SK-N-SH (cell line): ENCODE data around the gene SSTR1. TPM values are rescaled to one million over a fixed set of nuclear protein-coding genes. Genes with fewer than 3 reads are reported as not detected.

ENCODE experiments used
- CTCF ChIA-PET: fragments of 300-600, 350-600 bp; formaldehyde crosslinking; extraction: SDS; loops from one replicate; lab custom pipeline; 2021; lab: Yijun Ruan, JAX
- POLR2A ChIA-PET: fragments of 350-600 bp; sonication (Branson Sonifier 250); formaldehyde crosslinking; extraction: SDS; loops from one replicate; lab custom pipeline; 2020; ENCODE audit warnings: antibody characterized with exemption, inconsistent platforms; lab: Yijun Ruan, JAX
- DNase-seq: peaks from one replicate; pipeline ENCODE4 v3.0.0; 2012
- H2AFZ ChIP-seq: fragments of 200-600 bp; sonication (generic); 2 replicates; pipeline ENCODE4 v1.8.1; 2016; ENCODE audit warnings: antibody characterized with exemption, mild to moderate bottlenecking, low read depth
- H3F3A ChIP-seq: fragments of 200-600 bp; sonication (generic); replicated peaks from 2 replicates; pipeline ENCODE3; 2016; ENCODE audit warnings: antibody characterized with exemption, mild to moderate bottlenecking; ENCODE audit not compliant: insufficient read depth
- H3K27ac ChIP-seq, 2 experiments: fragments of 200-500 bp in 1 of 2; fragments of 200-600 bp in 1 of 2; sonication (Bioruptor generic) in 1 of 2; sonication (generic), shearing (Covaris generic) in 1 of 2; 2 replicates each; pipeline versions ENCODE4 v1.5.1 to v1.6.1; 2014 to 2016; ENCODE audit warnings: low read depth in 2 of 2, inconsistent platforms in 1 of 2, low read length in 1 of 2, mild to moderate bottlenecking in 1 of 2, mixed read lengths in 1 of 2
- H3K27me3 ChIP-seq: fragments of 200-600 bp; sonication (generic), shearing (Covaris generic); 2 replicates; pipeline ENCODE4 v1.6.1; 2016; ENCODE audit warnings: mixed run types; ENCODE audit not compliant: insufficient read depth
- H3K36me3 ChIP-seq, 2 experiments: fragments of 200-500 bp in 1 of 2; fragments of 200-600 bp in 1 of 2; sonication (Bioruptor generic) in 1 of 2; sonication (generic) in 1 of 2; replicated peaks in 1 of 2; 2 replicates each; pipeline versions ENCODE3 to v1.5.1; 2014 to 2016; ENCODE audit warnings: low read length in 1 of 2, mild to moderate bottlenecking in 1 of 2; ENCODE audit not compliant: insufficient read depth in 2 of 2, control insufficient read depth in 1 of 2
- H3K4me1 ChIP-seq, 2 experiments: fragments of 200-500 bp in 1 of 2; fragments of 200-600 bp in 1 of 2; sonication (Bioruptor generic) in 1 of 2; sonication (generic), shearing (Covaris generic) in 1 of 2; 2 replicates each; pipeline versions ENCODE4 v1.5.1 to v1.6.1; 2014 to 2016; ENCODE audit warnings: low read depth in 1 of 2, low read length in 1 of 2, mixed run types in 1 of 2; ENCODE audit not compliant: insufficient read depth in 2 of 2, control insufficient read depth in 1 of 2
- H3K4me2 ChIP-seq: fragments of 200-600 bp; sonication (generic), shearing (Covaris generic); 2 replicates; pipeline ENCODE4 v1.6.1; 2017; ENCODE audit warnings: mixed run types
- H3K4me3 ChIP-seq, 2 experiments: fragments of 200-500 bp in 1 of 2; fragments of 200-600 bp in 1 of 2; sonication (Bioruptor generic) in 1 of 2; sonication (generic), shearing (Covaris generic) in 1 of 2; 2 replicates each; pipeline versions ENCODE4 v1.5.1 to v1.8.1; 2014 to 2016; ENCODE audit warnings: low read depth in 2 of 2, inconsistent platforms in 1 of 2, low read length in 1 of 2, mild to moderate bottlenecking in 1 of 2, mixed read lengths in 1 of 2, moderate library complexity in 1 of 2
- H3K79me2 ChIP-seq: fragments of 200-600 bp; sonication (generic); 2 replicates; pipeline ENCODE4 v1.8.1; 2017; ENCODE audit warnings: mild to moderate bottlenecking; ENCODE audit not compliant: insufficient read depth
- H3K9ac ChIP-seq: fragments of 200-600 bp; sonication (generic); 2 replicates; pipeline ENCODE4 v1.6.1; 2017; ENCODE audit warnings: mixed run types
- H3K9me2 ChIP-seq: fragments of 200-600 bp; sonication (generic); 2 replicates; pipeline ENCODE4 v1.6.1; 2017; ENCODE audit warnings: mixed run types
- H3K9me3 ChIP-seq: fragments of 200-600 bp; sonication (generic); 2 replicates; pipeline ENCODE4 v1.6.1; 2017; ENCODE audit warnings: mixed run types, mild to moderate bottlenecking, moderate library complexity
- H4K20me1 ChIP-seq: fragments of 200-600 bp; sonication (generic); 2 replicates; pipeline ENCODE4 v1.6.1; 2017; ENCODE audit warnings: mild to moderate bottlenecking, mixed run types; ENCODE audit not compliant: insufficient read depth
- CHD2 ChIP-seq: fragments of 150-350 bp; IDR thresholded peaks from 2 replicates; pipeline ENCODE4 v1.6.1; 2018; ENCODE audit warnings: low read length; ENCODE audit not compliant: partially characterized antibody
- CTCF ChIP-seq: fragments of 200-600 bp; sonication (generic); IDR thresholded peaks from 2 replicates; pipeline ENCODE4 v1.6.1; 2017; ENCODE audit warnings: antibody characterized with exemption, mild to moderate bottlenecking, moderate library complexity
- EP300 ChIP-seq, 2 experiments: IDR thresholded peaks; 2 replicates each; pipeline versions ENCODE4 v1.4.0 to v1.6.1; 2012; ENCODE audit warnings: borderline replicate concordance in 1 of 2, low read depth in 1 of 2, low read length in 1 of 2
- EZH2phosphoT487 ChIP-seq: fragments of 200-600 bp; sonication (generic); IDR thresholded peaks from 2 replicates; pipeline ENCODE4 v1.6.1; 2017; ENCODE audit warnings: low read depth, mixed run types, mild to moderate bottlenecking, antibody characterized with exemption, moderate library complexity, borderline replicate concordance
- GABPA ChIP-seq: IDR thresholded peaks from 2 replicates; pipeline ENCODE4 v1.4.0; 2012; ENCODE audit warnings: low read depth, mild to moderate bottlenecking
- GATA2 ChIP-seq: sonication (generic); formaldehyde crosslinking; IDR thresholded peaks from 2 replicates; pipeline ENCODE4 v1.5.0; 2020; ENCODE audit warnings: mild to moderate bottlenecking, missing genetic modification reagents
- IRF3 ChIP-seq: fragments of 150-350 bp; IDR thresholded peaks from 2 replicates; pipeline ENCODE4 v1.6.1; 2016; ENCODE audit warnings: mild to moderate bottlenecking, low read depth, low read length
- MEF2A ChIP-seq: IDR thresholded peaks from 2 replicates; pipeline ENCODE4 v1.4.0; 2012; ENCODE audit warnings: low read depth, borderline replicate concordance
- NRF1 ChIP-seq: IDR thresholded peaks from 2 replicates; pipeline ENCODE4 v1.6.1; 2012; ENCODE audit warnings: low read depth, mild to moderate bottlenecking, low read length
- PBX3 ChIP-seq: IDR thresholded peaks from 2 replicates; pipeline ENCODE4; 2012
- RAD21 ChIP-seq: IDR thresholded peaks from 2 replicates; pipeline ENCODE4 v1.6.1; 2012; ENCODE audit warnings: mild to moderate bottlenecking, low read length
- RXRA ChIP-seq: IDR thresholded peaks from 2 replicates; pipeline ENCODE4 v1.4.0; 2012; ENCODE audit warnings: low read depth, mild to moderate bottlenecking, borderline replicate concordance
- SIN3A ChIP-seq: IDR thresholded peaks from 2 replicates; pipeline ENCODE4 v1.6.1; 2012; ENCODE audit warnings: low read depth, mild to moderate bottlenecking, low read length, moderate library complexity, borderline replicate concordance
- TEAD4 ChIP-seq: IDR thresholded peaks from 2 replicates; pipeline ENCODE4 v1.4.0; 2012; ENCODE audit warnings: mild to moderate bottlenecking, borderline replicate concordance; ENCODE audit not compliant: insufficient read depth
- YY1 ChIP-seq: IDR thresholded peaks from 2 replicates; pipeline ENCODE4 v1.4.0; 2012; ENCODE audit warnings: low read depth, mild to moderate bottlenecking
- WGBS: methylation state at CpG from one replicate; pipeline ENCODE4 v1.1.6; 2017; ENCODE audit warnings: low lambda C conversion rate; 5-methylcytosine and 5-hydroxymethylcytosine counted together
- polyA plus RNA-seq, 3 experiments: library from polyadenylated mRNA; depleted of rRNA; stranded (reverse); fragments of >200 nt; gene quantifications; 2 replicates each; pipeline ENCODE4 v1.2.3, GENCODE V29; 2012

Gene SSTR1
- polyA plus RNA-seq, 1 of the 3 experiments (the other 2 are of a cell fraction), result 0.08 TPM

- Histone ChIP-seq H3K27me3 (peaks cover 17% of the 10 kb centered on the region; the same call in 1 of the 2 replicates), H3K79me2 (no peaks in the 10 kb centered on the region), H3K27ac (no peak overlapping the region), H3K4me2 (no peak overlapping the region), H3F3A (peaks cover 2% of the 10 kb centered on the region), H3K4me1 (no peaks in the 10 kb centered on the region), H3K4me3 (no peak overlapping the region), H4K20me1 (no peaks in the 10 kb centered on the region), H2AFZ (no peak overlapping the region), H3K9me3 (no peaks in the 10 kb centered on the region), H3K9me2 (no peaks in the 10 kb centered on the region), H3K36me3 (no peaks in the 10 kb centered on the region), H3K9ac (no peak overlapping the region)
- no peak for DNase-seq
- POLR2A ChIA-PET, result no interaction called here
- TF ChIP-seq TEAD4, result no peak
- no peak for TF ChIP-seq NRF1
- no peak for TF ChIP-seq CTCF
- no peak for TF ChIP-seq GATA2 (CRISPR knock-in tag)
- TF ChIP-seq EP300 (IDR thresholded peaks at IDR 0.05; ENCODE audit: borderline replicate concordance in 1 of 2, low read depth in 1 of 2, low read length in 1 of 2), result no peak
- TF ChIP-seq EZH2phosphoT487, result no peak
- CTCF ChIA-PET, result no interaction called here
Observed at GRCh38 chr14:38212111-38212510, 4.4 kb downstream of the SSTR1 start.

- Histone ChIP-seq H3K9me3 (no peaks in the 10 kb centered on the region), H3F3A (no peaks in the 10 kb centered on the region), H3K27ac (no peak overlapping the region), H3K79me2 (no peaks in the 10 kb centered on the region), H3K27me3 (peaks cover 17% of the 10 kb centered on the region; the same call in 1 of the 2 replicates), H3K4me3 (no peak overlapping the region), H3K36me3 (no peaks in the 10 kb centered on the region), H3K9ac (no peak overlapping the region), H3K4me2 (no peak overlapping the region), H4K20me1 (no peaks in the 10 kb centered on the region), H3K4me1 (no peaks in the 10 kb centered on the region), H2AFZ (no peak overlapping the region), H3K9me2 (no peaks in the 10 kb centered on the region)
- CTCF ChIA-PET, result no interaction called here
- TF ChIP-seq YY1 (no peak), GATA2 (CRISPR knock-in tag) (no peak), RAD21 (no peak), EZH2phosphoT487 (no peak), MEF2A (no peak), RXRA (no peak), SIN3A (no peak), IRF3 (no peak), PBX3 (no peak), CHD2 (no peak), GABPA (no peak)
- 10% methylated on average over 2 of the region's 2 CpGs for WGBS
- DNase-seq, result no peak
- POLR2A ChIA-PET, result no interaction called here
Observed at GRCh38 chr14:38213001-38213400, 5.3 kb downstream of the SSTR1 start.
